Subcutaneous adipose tissue (tissue), 4 donors: Measurements from ENCODE around the gene ANKS1B. TPM values are rescaled to one million over a fixed set of nuclear protein-coding genes. Genes with fewer than 3 reads are reported as not detected.

Source experiments
- CTCF ChIP-seq: fragments of 450-650 bp; IDR thresholded peaks from one replicate; pipeline ENCODE4 v1.5.1; 2016; ENCODE audit warnings: low read depth, mild to moderate bottlenecking, control low read depth, antibody characterized with exemption, moderate library complexity
- total RNA-seq, 4 donors: library from RNA; depleted of rRNA; stranded (reverse); fragments of >200 nt; gene quantifications; one replicate each; pipeline ENCODE4 v1.1.0, GENCODE V29; 2016

Gene ANKS1B
- total RNA-seq, 4 donors from 2014 or later = 4.5 to 15.4 (median 10.1) TPM

- TF ChIP-seq CTCF = no peak
Measured at GRCh38 chr12:98819821-98820404, 1164.8 kb downstream of the ANKS1B start.

- no peak for TF ChIP-seq CTCF
Measured at GRCh38 chr12:98819071-98819470, 1165.7 kb downstream of the ANKS1B start.

- TF ChIP-seq CTCF = no peak
Measured at GRCh38 chr12:98818239-98818638, 1166.5 kb downstream of the ANKS1B start.

- no peak for TF ChIP-seq CTCF
Measured at GRCh38 chr12:98817742-98818141, 1167.0 kb downstream of the ANKS1B start.

- no peak for TF ChIP-seq CTCF
Measured at GRCh38 chr12:98816720-98817119, 1168.0 kb downstream of the ANKS1B start.

- no peak for TF ChIP-seq CTCF
Measured at GRCh38 chr12:98814254-98814653, 1170.5 kb downstream of the ANKS1B start.

GRCh38 chr12:98812225-98812624 is 1172.5 kb downstream of the ANKS1B start:
- no peak for TF ChIP-seq CTCF
